Amniotic stem cell (primary cell): ENCODE measurements around the gene CCL19.
A peak's percentile ranks its signal among the peaks of the same experiment; 100 is the strongest.
"Not testable (repeated sequence)": the region's sequence is repeated elsewhere in the genome, so short reads cannot be mapped to it uniquely, and the experiment has no call there.

Source experiments
- DNase-seq: peaks from one replicate; lab custom pipeline; 2025; lab: John Stamatoyannopoulos, UW

Gene CCL19

GRCh38 chr9:34690983-34691935 lies at the start of gene CCL19:
Gene CCL19 (minus strand): TSS chr9:34691276. CDS start chr9:34691139, 137 bp downstream.
- no peak for DNase-seq

DNA sequence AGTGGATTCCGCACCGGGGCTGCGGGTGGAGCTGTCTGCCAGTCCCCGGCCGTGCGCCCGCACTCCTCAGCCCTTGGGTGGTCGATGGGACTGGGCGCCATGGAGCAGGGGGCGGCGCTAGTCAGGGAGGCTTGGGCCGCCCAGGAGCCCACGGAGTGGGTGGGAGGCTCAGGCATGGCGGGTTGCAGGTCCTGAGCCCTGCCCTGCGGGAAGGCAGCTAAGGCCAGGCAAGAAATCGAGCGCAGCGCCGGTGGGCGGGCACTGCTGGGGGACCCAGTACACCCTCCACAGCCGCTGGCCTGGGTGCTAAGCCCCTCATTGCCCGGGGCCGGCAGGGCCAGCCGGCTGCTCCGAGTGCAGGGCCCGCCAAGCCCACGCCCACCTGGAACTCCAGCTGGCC lies 49.1 kb upstream of the CCL19 start:
- not testable (repeated sequence) for DNase-seq

- DNase-seq, result no peak
Measured at GRCh38 chr9:34737677-34738260, 46.7 kb upstream of the CCL19 start.

DNA sequence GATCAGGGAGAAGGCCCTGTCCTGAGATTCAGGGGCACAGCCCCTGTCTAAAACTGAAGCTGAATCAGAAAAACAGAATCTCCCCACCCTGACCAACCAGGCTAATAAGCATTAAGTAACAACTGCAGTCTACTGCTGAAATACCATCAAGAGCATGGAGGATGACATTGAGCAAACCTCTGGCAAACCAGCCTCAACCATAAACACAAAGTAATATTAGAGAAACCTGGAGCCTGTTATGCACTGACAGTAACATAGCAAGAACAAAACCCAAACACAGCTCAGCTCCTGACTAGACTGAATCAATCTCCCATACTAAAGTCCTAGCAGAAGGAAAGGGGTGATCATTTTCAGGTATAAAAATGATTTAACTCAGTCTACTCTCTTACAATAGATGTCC lies 43.6 kb upstream of the CCL19 start:
- no peak for DNase-seq

DNA sequence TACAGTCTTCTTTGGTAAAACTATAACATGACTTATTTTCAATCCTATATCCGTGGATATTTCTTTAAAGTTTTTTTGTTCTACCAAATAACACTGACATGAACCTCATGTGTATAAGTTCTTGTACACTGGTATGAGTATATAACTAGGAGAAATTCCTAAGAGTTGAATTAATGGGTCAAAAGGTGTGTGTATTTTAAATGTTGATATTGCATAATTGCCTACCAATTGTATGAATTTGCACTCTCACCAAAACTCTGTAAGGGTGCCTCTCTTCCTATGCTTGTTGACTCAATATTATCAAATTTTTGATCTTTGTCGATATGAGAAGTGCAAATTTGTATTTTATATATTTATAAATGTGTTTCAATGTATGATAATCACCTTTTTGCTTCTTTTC lies 41.8 kb upstream of the CCL19 start:
- no peak for DNase-seq

DNA sequence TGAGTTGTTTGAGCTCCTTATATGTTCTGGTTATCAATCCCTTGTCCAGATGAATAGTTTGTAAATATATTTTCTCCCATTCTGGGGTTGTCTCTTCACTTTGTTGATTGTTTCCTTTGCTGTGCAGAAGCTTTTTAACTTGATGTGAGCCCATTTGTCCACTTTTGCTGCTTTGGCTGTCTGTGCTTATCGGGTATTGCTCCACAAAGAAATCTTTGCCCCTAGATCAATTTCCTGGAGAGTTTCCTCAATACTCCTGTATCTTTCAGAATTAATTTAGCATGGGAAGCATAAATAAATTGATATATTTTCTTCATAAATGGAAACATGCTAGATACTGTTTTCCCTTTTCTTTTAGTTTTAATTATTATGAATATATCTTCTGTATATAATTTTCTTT lies 41.4 kb upstream of the CCL19 start:
- no peak for DNase-seq

- DNase-seq, result no peak
Measured at GRCh38 chr9:34723141-34723540, 32.1 kb upstream of the CCL19 start.

GRCh38 chr9:34719769-34720025 lies 28.6 kb upstream of the CCL19 start:
- not testable (repeated sequence) for DNase-seq

DNA sequence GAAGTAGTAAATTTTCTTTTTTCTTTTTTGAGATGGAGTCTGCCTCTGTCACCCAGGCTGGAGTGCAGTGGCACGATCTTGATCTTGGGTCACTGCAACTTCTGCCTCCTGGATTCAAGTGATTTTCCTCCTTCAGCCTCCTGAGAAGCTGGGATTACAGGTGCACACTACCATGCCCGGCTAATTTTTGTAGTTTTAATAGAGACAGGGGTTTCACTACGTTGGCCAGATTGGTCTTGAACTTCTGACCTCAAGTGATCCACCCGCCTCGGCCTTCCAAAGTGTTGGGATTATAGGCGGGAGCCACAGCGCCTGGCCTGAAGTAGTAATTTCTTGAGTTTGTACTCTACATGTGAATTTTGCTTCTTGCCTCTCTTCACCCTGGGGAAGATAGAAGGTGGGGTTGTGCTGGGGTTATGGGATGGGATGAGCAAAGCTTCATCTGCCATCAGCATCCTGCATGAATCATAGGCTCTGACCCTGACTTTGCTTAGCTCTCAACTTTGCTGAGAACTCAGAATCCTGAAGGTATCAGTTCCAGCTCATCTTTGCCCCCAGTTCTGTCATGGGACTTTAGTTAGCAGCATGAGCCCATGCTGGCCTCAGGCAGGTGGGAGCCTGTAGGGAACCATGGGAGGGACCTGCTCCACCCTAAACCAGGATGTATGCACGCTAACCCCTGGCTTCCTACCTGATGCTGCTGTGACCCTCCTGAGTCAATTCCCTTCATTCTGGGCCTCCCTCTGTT lies 28.1 kb upstream of the CCL19 start:
- DNase-seq, result no peak

GRCh38 chr9:34717996-34718614 lies 27.0 kb upstream of the CCL19 start:
- no peak for DNase-seq

DNA sequence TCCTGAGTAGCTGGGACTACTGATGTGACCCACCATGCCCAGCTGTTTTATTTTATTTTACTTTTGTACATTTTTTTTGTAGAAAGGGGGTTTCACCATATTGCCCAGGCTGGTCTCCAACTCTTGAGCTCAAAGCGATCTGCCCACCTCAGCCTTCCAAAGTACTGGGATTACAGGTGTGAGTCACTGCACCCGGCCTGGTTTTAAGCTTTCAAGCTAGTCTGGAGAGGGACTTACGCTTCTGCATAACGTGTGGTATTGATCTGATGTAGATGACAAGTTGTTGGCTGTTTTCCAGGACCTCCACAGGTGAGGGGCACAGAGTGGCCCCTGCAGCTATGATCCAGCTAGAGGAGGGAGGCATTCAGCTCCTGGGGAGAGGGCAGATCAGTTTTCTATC lies 25.6 kb upstream of the CCL19 start:
- no peak for DNase-seq

DNA sequence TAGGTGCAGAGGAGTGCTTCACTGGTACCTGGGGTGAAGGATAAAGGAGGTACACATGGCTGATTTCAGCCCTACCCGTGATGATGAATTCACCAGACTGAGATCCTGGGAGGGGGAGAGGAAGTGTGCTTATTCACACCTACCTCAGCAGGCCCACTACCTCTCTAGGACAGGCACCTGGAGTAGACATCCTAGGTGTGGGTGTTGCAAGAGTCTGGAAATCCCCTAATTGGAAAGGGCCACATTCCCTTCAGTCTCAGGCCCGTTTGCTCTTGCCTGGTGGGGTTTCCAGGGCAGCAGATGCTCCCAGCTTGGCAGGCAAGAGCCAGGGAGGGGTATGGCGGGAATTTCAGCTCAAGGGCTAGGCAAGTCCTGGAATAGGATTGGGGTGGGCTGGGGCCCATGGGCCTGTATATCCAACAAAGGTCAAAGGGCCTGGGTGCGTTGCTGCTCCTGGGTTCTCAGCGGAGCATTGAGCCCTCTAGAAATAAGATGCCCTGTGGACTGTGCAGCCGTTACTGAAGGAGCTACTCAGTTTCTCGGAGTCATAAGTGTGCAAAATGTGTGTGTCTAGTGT lies 24.7 kb upstream of the CCL19 start:
- no peak for DNase-seq

DNA sequence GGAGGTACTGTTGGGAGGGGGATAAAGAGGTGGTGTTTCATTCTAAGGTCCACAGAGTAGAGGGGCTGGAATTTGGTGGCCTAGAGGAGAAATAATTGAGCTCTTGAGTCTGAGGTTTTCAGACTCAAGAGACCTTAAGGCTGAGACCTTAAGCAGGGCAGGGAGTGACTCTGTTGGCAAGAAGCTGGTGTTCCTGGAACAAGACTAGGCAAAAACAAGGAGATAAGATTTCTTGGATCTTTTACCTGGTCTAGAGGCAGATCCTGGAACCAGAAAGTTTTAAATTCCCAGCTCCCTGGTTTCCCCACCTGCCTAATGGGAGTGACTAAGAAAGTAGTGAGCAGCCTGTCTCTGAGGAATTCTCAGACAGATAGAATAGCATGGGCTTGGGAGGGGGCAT lies 22.9 kb upstream of the CCL19 start:
- DNase-seq, result no peak

GRCh38 chr9:34712140-34712539 lies 21.1 kb upstream of the CCL19 start:
- DNase-seq, result no peak

DNA sequence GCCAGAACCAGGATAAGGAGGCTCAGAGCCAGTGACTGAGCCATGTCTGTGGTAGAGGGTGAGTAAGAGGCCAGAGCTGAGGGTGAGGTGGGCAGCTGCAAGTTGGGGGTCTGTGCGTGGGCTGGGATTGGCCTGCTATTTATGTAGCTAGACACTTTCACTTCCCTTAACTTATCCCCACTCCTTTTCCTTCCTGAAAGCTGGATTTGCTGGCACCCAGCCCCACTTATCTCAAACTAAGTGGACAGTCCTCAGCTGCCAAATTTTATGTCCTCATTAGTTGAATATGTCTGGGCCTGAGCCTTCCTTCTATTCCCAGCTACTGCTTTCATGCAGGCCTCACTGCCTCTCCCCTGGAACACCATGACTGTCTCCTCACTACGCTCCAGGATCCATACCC lies 18.9 kb upstream of the CCL19 start, which contains the start of gene CCL21:
CCL21 (minus strand) TSS at position 114 of the 400 bp plus-strand sequence; CDS start at position 44, 70 bp downstream.
- no peak for DNase-seq

DNA sequence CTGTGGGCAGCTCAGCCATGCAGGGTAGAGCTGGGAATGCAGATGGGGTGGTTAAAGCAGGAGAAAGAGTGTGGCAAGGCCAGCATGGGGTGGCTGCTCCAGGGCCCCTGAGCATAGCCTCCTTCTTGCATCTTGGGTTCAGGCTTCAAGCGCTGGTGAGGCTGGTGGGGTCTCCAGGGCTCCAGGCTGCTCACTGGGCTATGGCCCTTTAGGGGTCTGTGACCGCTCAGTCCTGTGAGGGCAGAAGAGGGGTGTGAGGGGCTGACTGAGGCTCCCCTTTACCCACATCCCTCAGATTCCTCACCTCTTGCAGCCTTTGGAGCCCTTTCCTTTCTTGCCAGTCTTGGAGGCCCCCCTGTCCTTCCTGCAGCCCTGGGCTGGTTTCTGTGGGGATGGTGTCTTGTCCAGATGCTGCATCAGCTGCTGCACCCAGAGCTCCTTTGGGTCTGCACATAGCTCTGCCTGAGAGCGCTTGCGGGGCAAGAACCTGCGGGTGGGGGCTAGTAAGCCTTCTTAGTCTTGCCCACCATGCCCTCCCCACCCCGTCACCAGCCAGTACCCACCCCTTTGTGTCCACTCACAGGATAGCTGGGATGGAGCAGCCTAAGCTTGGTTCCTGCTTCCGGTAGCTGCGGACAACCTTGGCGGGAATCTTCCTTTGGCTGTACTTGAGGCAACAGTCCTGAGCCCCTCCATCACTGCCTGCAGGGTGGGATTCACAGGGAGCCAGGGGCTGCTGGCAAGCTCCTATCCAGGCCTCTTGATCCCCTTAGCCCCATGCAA lies 18.3 kb upstream of the CCL19 start:
- no peak for DNase-seq

- DNase-seq, result no peak
Measured at GRCh38 chr9:34707130-34707529, 16.1 kb upstream of the CCL19 start.

- DNase-seq, result peak; percentile 59
Measured at GRCh38 chr9:34701769-34702736, 11.0 kb upstream of the CCL19 start.

GRCh38 chr9:34701023-34701768 lies 10.1 kb upstream of the CCL19 start:
- peak; percentile 34 for DNase-seq
